H1 (cell line): Measurements from ENCODE around the gene C5AR2.

Source experiments
- ATF3 ChIP-seq: IDR thresholded peaks from 2 replicates; pipeline ENCODE4 v1.6.1; 2011; ENCODE audit warnings: low read depth, mild to moderate bottlenecking, low read length; ENCODE audit not compliant: insufficient read depth
- CHD2 ChIP-seq: IDR thresholded peaks from 2 replicates; pipeline ENCODE4 v1.6.1; 2012; ENCODE audit warnings: low read length, improper control_type of control experiment
- CREB1 ChIP-seq: IDR thresholded peaks from 2 replicates; pipeline ENCODE4 v1.6.1; 2012; ENCODE audit warnings: inconsistent platforms
- CTCF ChIP-seq, 3 experiments: IDR thresholded peaks; 1 replicate in 2 of 3; 2 replicates in 1 of 3; pipeline versions ENCODE4 v1.5.1 to v1.6.1; 2011; ENCODE audit warnings: low read length in 3 of 3, mild to moderate bottlenecking in 3 of 3, inconsistent platforms in 2 of 3, low read depth in 1 of 3, moderate library complexity in 1 of 3; ENCODE audit not compliant: insufficient read depth in 1 of 3; ENCODE audit errors: control extremely low read depth in 1 of 3
- EP300 ChIP-seq, 2 experiments: IDR thresholded peaks; 1 replicate in 1 of 2; 2 replicates in 1 of 2; pipeline ENCODE4 v1.6.1; 2011 to 2012; ENCODE audit warnings: low read depth in 2 of 2, low read length in 2 of 2, mild to moderate bottlenecking in 2 of 2, borderline replicate concordance in 1 of 2, inconsistent platforms in 1 of 2, moderate library complexity in 1 of 2
- GABPA ChIP-seq: IDR thresholded peaks from 2 replicates; pipeline ENCODE4 v1.6.1; 2011; ENCODE audit warnings: mild to moderate bottlenecking, low read length, moderate library complexity, borderline replicate concordance; ENCODE audit not compliant: insufficient read depth
- JUN ChIP-seq: IDR thresholded peaks from 2 replicates; pipeline ENCODE4 v1.6.1; 2011; ENCODE audit warnings: low read depth, mild to moderate bottlenecking, improper control_type of control experiment, low read length
- MAX ChIP-seq: IDR thresholded peaks from 2 replicates; pipeline ENCODE4 v1.6.1; 2012; ENCODE audit warnings: inconsistent platforms
- POLR2A ChIP-seq, 2 experiments: IDR thresholded peaks; 1 replicate in 1 of 2; 2 replicates in 1 of 2; pipeline ENCODE4 v1.6.1; 2011; ENCODE audit warnings: low read depth in 2 of 2, low read length in 2 of 2, mild to moderate bottlenecking in 2 of 2; ENCODE audit errors: control extremely low read depth in 1 of 2
- RAD21 ChIP-seq, 2 experiments: IDR thresholded peaks in 1 of 2; conservative IDR thresholded peaks in 1 of 2; 2 replicates each; pipeline ENCODE4 v1.6.1; 2011; ENCODE audit warnings: low read depth in 2 of 2, low read length in 2 of 2, improper control_type of control experiment in 1 of 2, inconsistent platforms in 1 of 2, mild to moderate bottlenecking in 1 of 2, moderate library complexity in 1 of 2
- RBBP5 ChIP-seq: IDR thresholded peaks from 2 replicates; pipeline ENCODE4 v1.7.1; 2012; ENCODE audit warnings: low read depth, mild to moderate bottlenecking, inconsistent platforms, low read length, moderate library complexity, borderline replicate concordance
- SAP30 ChIP-seq: fragments of 300-600 bp; sonication (generic); IDR thresholded peaks from 2 replicates; pipeline ENCODE4 v1.7.1; 2012; ENCODE audit warnings: low read length, moderate library complexity, mild to moderate bottlenecking, inconsistent platforms; ENCODE audit not compliant: insufficient read depth, insufficient replicate concordance
- SUZ12 ChIP-seq: fragments of 200-600 bp; sonication (generic); IDR thresholded peaks from 2 replicates; pipeline ENCODE4 v1.6.1; 2012; ENCODE audit warnings: mild to moderate bottlenecking, inconsistent platforms, low read length, moderate library complexity, mixed read lengths
- TBP ChIP-seq: IDR thresholded peaks from 2 replicates; pipeline ENCODE4 v1.6.1; 2011; ENCODE audit warnings: low read depth, low read length, improper control_type of control experiment

DNA sequence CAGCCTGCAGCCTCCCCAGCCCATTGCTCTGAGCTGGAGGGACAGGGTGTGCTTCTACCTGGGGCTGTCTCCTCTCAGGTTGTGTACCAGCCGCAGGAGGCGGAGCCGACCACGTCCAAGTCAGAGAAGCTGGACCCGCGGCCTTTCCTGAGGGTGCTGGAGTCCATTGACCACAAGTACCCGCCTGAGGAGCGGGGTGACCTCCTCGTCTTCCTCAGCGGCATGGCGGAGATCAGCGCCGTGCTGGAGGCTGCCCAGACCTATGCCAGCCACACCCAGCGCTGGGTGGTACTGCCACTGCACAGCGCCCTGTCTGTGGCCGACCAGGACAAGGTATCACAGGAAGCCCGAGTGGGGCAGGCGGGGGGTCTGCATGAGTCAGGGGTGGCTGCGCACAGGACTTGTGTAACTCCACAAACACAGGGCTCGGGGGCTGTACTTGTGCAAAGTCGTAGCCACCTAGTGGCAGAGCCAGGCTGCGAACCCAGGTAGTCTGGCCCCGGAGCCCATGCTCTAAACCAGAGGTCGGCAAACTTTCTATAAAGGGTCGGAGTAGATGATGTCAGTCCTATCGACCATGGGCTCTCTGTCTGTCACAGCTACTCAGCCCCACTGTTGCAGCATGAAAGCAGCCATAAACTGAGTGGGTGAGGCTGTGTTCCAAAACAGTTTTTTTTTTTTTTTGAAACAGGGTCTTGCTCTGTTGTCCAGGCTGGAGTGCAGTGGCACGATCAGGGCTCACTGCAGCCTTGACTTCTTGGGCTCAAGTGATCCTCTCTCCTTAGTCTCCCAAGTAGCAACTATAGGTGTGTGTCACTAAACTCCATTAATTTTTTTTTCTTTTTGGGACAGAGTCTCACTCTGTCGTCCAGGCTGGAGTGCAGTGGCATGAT, 26.1 kb downstream of the C5AR2 start:
- no peak for TF ChIP-seq RBBP5
- TF ChIP-seq CTCF (IDR thresholded peaks at IDR 0.05; ENCODE audit: control extremely low read depth in 1 of 3, insufficient read depth in 1 of 3, low read depth in 1 of 3, low read length in 3 of 3) = peak; percentile 43 to 61 (median 57); a peak in 3 of 4 replicates
- no peak for TF ChIP-seq JUN
- TF ChIP-seq MAX = no peak
- peak; percentile 29 to 46; a peak in 2 of 4 replicates for TF ChIP-seq RAD21 (IDR thresholded peaks at IDR 0.05 in 1 of 2, conservative IDR thresholded peaks at IDR 0.05 in 1 of 2; ENCODE audit: low read depth in 2 of 2, low read length in 2 of 2)
- no peak for TF ChIP-seq POLR2A (IDR thresholded peaks at IDR 0.05; ENCODE audit: control extremely low read depth in 1 of 2, low read depth in 2 of 2, low read length in 2 of 2)
- no peak for TF ChIP-seq EP300 (IDR thresholded peaks at IDR 0.05; ENCODE audit: borderline replicate concordance in 1 of 2, low read depth in 2 of 2, low read length in 2 of 2)
- TF ChIP-seq GABPA = no peak
- TF ChIP-seq TBP = no peak
- no peak for TF ChIP-seq CREB1
- TF ChIP-seq SUZ12 = no peak
- TF ChIP-seq SAP30 = no peak
- TF ChIP-seq ATF3 = no peak
- no peak for TF ChIP-seq CHD2
